ENCODE data around the gene SPRR2B.
A peak's percentile ranks its signal among the peaks of the same experiment; 100 is the strongest.
"Not testable (repeated sequence)": the region's sequence is repeated elsewhere in the genome, so short reads cannot be mapped to it uniquely, and the experiment has no call there.

Gene SPRR2B

DNA sequence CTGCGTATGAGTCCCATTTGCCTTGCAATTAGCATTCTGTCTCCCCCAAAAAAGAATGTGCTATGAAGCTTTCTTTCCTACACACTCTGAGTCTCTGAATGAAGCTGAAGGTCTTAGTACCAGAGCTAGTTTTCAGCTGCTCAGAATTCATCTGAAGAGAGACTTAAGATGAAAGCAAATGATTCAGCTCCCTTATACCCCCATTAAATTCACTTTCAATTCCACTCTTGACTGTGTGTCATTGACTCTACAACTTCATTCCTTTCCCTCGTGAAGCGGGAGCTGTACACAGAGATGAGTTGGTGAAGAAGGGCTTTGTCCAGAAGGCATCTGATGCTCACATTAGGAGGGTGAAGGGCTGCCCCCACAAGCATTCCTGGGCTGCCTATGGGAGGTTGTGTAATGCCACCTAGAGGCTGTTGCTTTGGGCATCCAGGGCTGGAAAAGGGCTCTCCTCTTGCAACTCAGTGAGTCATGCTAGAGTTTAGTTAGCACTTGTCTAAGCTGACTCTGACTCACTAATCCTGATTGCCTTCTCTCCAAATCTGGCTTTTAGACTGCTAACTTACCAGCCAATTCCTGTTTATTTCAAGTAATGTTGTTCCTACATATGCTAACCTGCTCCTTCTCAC, 38.6 kb downstream of the SPRR2B start:
- DNase-seq (ENCODE audit: low read depth), result peak; percentile 9

DNA sequence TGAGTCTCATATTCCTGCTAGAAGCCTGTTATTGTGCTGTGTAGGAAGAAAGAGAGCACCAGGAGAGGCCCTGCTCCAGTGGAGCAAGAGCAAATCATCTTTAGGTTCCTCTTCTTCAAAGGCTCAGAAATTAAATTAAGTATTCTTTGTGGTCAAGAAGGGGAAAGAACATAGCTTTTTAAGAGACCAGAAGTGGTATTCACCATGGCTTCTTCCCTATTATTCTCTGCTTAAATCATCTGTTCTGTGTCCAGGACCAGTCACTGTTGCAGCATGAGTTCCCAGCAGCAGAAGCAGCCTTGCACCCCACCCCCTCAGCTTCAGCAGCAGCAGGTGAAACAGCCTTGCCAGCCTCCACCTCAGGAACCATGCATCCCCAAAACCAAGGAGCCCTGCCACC, 39.3 kb downstream of the SPRR2B start:
- DNase-seq (ENCODE audit: low read depth), result no peak

DNA sequence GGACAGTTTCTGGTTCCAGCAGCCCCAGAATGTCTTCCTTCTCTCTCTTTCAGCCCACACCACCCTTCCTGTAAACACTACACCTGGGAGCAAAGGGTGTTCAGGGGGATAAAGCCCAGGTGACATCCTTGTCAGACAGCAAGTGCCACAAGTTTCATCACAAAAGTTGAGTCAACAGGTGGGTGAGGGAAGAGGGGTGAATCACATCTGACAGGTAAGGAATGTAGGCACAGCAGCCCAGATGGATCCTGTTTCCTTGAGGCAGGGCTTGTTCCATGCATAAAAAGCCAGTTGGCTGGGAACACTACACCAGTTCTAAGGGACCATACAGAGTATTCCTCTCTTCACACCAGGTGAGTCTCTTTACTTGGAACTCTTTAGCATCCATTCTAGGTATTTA, 40.5 kb downstream of the SPRR2B start, which contains the start of gene SPRR1B:
Gene SPRR1B, plus strand, starts transcription at position 309 of the 400 bp plus-strand sequence. CDS start 1,143 bp downstream, outside the sequence.
- DNase-seq (ENCODE audit: low read depth), result no peak

DNA sequence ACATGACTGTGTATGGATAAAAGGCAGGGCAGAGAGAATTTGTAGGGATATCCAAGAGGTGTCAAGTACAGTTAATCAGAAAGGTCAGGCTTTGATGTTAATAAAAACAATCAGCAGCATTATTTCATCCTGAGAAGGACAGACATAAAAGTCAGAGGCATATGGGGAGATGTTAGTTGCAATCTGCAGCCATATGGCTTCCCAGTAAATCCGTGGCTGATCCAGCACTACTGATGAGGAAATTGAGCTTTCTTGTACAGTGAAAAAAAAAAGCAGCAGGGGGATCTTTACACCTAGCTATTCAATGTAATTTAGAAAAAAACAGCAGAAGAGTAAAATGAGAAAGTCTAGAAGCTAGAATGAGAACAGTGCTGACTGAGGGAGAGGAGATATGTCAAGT, 42.6 kb downstream of the SPRR2B start:
- DNase-seq (ENCODE audit: low read depth), result no peak

DNA sequence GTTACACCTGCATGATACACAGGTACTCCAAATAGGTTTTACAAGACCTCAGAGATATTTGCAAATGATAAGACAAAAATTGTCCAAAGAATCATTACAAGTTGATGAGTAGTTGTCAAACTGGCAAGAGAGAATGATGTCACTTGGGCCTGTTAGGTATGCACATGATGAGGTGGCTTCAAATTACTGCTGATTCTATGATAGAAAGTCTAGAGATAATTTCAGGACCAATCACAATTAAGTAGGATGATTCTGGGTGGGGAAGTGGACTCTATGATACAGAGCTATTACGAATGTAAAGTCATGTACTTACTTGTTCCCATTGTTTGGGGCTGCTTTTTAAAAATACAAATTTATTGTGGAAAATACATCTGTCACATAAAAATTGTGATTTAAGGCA, 45.6 kb downstream of the SPRR2B start:
- no peak for DNase-seq (ENCODE audit: low read depth)

DNA sequence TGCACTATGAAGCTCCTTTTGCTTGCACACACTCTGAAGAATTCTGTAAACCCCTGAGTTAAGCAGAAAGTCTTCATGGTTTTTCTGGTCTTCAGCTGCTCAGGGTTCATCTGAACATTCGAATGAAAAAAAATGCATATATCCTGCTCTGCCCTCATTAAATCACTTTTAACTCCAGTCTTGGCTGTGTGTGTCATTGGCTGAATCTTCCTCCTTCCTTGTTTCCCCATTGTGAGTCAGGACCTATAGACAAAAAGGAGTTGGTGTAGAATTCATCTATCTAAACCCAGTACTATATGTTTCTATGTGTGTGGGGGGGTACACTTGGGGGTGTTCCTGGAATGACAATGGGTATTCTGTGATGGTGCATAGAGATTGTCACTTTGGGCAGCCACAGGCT, 47.0 kb downstream of the SPRR2B start:
- no peak for DNase-seq (ENCODE audit: low read depth)

DNA sequence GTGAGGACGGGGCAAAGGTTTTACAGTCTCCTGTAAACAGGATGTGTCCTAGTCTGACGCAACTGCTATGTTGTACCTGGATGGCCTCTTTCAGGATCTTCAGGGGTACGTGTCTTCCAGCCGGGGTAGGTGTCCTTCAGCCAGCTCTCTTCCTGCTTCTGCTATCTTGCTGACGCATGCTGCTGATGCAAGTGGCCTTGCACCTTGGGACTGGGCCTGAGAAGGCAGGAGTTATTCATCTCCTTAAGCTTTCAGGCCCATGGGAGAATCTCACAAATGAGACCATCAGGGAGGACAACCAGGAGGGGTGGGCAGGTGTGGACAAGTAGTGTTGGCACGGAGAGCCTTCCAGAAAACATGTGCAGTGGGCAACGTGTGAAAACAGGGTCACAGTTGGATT, 48.3 kb downstream of the SPRR2B start:
- no peak for DNase-seq (ENCODE audit: low read depth)

DNA sequence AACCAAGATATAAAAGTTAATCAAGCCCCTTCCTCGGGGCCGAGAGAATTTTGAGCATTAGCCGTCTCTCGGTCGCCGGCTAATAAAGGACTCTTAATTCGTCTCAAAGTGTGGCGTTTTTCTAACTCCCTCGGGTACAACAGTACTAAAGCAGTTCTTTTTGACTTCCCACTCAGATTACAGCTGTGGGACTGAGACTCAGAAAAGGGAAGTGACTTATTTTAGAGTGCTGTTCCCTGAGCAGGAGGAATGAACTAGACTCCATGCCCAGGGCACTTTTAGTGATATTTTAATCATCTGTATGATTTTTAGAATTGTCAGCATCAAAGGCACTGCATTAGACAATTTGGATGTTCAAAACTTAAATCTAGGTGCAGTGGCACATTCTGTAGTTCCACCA, 49.1 kb downstream of the SPRR2B start:
- not testable (repeated sequence) for DNase-seq (ENCODE audit: low read depth)

DNA sequence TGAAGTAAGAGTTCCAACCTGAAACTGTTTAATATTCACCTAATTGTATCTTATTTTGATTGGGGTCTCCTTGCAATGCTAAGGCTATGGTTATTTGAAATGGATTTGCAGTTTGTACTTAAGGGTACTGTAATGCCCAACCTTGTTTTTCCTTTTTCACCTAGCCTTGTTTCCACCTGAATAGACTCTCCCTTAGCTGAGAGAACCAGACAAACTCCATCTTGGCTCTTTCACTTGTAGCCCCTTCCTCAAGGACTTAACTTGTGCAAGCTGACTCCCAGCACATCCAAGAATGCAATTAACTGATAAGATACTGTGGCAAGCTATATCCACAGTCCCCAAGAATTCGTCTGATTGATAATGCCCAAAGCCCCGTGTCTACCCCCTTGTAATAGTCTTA, 49.6 kb downstream of the SPRR2B start:
- not testable (repeated sequence) for DNase-seq (ENCODE audit: low read depth)
